Hypothalamus (tissue), 51 donors: ENCODE results near the gene UBE2Q1.
A peak's percentile ranks its signal among the peaks of the same experiment; 100 is the strongest.

Experiments used
- DNase-seq, 51 donors: peaks; one replicate each; lab custom pipeline; 2025; lab: John Stamatoyannopoulos, UW

The UBE2Q1 gene

DNA sequence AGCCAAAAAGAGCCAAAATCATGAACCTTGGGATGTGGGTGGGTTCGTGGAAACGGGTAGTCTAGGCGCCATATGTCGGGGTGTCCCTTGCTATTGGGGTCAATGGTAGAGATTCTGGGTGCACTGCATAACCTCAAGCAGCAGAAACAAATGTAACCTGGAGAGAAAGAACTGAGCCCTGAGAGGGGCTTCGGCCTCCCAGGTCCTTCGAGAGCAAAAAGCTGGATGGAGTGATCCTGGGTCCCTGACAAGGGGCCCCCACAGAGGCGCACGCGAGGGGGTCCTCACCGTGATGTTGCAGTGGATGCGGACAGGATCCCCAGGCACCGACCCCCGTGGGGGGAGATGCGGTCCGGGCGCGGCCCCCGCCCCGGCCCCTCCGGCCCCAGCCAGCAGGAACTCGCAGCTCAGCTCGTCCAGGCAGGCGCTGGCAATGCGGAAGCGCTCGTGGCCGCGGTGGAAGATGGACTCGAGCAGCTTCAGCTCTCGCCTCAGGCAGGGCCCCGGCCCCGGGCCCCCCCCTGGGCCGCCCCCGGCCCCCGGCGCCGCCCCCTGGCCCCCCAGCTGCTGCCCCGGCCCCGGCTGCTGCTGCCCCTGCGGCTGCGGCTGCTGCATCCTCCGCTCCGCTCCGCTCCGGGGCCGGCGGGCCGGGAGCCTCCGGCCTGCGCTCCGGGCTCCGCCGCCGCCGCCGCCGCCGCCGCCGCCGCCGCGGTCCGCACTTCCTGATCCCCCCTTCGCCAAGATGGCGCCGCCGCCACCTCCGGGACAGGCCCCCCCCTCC is at the start of gene UBE2Q1:
UBE2Q1 (minus strand) TSS at position 724 of the 781 bp plus-strand sequence; CDS start at position 615, 109 bp downstream.
- peak in 21 of 51 donors; percentile 8 to 61 (median 35) for DNase-seq

DNA sequence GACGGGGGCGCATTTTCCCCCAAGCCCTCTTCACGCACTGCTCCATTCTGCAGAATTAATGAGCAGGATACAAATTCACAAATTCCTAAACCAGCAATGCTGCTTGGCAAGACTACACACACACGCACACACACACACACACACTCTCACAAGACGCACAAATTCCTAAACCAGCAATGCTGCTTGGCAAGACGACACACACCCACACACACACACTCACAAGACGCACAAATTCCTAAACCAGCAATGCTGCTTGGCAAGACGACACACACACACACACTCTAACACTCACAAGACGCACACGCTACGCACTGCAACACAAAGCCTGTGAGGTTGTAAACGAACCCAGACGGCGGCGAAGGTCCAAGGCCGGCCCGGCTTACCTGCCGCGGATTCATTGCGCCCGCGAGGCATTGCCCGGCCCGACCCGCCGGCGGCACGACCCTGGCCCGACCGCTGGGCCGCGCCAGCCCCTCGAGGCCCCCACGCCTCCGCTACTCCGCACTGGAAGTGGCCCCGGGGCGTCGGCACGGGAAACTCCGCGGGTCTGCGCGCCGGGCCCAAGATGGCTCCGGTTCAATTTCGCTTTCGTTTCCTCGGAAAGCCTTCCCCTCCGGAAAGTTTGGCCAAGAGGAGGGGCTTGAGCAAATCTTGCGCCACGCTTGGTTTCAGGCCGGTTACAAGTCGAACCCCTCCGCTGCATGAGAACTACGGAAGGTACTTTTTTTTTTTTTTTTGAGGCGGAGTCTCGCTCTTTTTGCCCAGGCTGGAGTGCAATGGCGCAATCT is 49.3 kb upstream of the UBE2Q1 start, which contains the start of gene ADAR:
ADAR (minus strand) TSS at position 578 of the 788 bp plus-strand sequence; CDS start at position 398, 180 bp downstream.
- peak in 50 of 51 donors; percentile 11 to 85 (median 65) for DNase-seq

DNA sequence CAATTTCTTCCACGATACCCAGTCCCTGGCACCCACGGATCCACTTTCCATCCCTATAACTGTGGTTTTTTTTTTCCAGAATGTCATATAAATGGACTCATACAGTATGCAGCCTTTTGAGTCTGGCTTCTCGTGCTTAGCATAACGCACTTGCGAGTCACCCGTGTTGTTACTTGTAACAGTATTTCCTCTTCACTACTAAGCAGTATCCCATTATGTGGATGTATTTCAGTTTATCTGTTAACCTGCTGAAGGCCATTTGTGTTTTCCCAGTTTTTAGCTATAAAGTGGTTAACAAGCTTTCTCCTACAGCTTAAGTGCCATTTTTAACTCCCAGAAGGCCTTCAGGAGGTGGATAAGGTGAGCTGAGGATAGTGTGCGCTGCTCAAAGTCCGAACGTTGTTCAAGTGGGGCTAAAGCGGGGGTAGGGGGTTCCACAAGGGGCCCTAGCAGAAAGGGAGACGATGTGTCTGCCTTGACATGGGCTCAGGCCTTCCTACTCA is 48.7 kb upstream of the UBE2Q1 start:
- peak in 2 of 51 donors; percentile 16 to 36 for DNase-seq

DNA sequence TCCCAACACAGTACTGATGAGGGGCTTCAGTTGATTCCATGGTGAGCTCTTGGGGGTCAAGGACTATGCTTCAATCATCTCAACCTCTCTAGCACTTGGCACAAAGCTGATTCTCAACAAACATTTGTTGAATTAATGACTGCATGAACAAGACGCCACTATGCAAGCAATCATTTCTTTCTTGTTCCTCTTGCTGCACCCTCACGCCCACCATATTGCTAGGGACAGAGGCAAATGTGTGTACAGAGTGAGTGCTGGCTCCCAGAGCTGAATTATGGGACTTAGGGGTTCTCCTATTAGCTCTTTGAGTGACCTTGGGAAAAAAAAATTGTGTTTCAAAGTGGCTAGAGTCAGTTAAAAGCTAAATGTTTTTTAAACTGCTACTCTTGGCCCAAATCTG is 47.1 kb upstream of the UBE2Q1 start:
- no peak for DNase-seq

DNA sequence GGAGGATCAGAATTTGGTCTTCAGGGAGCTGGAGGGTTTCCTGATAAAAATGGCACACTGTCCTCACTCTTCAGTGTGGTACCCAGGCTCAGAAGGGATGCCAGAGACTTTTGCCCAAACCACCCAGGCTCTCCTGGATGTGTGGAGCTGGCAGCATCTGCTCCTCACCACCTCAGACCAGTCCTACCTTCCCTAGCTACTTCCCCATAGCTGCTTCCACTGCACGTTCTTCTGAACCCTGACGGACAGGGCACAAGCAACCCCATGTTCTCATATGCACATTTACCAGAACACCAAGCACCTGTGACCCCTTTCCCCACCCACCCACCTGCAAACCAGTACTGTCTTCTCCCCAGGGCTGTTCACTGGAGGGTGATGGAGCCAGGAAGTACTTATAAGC is 44.9 kb upstream of the UBE2Q1 start:
- DNase-seq: no peak

DNA sequence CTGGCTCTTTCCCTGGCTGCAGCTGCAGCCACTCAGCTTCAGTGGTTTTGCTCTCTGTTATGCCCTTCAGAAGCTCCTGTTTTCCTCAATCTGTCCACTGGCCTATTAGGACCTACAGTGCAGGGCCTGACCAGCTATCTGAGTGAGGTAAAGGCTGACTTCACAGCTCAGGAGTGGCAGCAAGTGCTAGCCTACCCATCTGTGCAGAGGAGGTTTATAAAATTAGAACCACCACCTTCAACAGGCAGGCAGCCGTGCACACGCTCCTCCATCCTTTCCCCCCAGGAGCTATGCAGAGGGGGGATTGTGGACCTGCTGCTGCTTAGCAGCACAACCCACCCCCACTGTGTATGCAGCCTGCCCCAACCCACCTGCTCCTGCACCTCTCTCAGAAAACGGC is 41.2 kb upstream of the UBE2Q1 start:
- peak in 4 of 51 donors; percentile 13 to 60 (median 34) for DNase-seq

DNA sequence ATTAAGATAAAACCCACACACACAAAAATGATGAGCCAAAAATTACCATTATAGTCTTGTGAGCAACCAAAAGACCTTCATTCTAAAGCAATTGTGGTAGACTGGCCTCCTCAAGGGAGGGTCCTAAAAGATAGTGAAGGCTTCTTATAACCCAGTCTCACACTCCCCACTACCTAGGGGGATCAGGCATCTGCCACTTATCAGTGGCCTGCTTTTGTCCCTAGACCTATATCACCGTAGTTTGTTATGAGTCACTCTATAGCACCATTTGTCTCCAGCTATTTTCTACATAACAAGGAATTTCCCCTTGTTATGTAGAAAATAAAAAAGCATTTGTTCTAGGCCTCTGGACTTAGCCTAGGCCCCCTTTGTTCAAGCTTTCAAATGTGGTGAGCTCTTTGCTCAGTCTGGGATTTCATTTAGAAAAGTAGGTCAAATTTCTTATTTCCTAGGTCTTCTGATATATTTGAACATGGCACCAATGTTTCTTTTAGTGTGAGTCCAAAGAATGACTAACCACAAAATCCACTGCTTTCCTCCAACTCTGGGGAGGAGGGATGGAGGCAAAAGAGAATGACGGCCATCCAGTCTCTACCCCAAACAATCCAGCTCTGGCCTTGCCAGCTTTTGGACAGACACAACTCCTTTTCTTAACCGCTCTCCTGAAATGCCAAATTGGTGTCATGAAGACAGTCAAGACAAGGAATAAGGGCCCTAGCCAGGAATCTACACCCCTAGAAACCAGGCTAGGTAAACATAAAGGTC is 40.6 kb upstream of the UBE2Q1 start:
- peak in 7 of 51 donors; percentile 3 to 60 (median 28) for DNase-seq

DNA sequence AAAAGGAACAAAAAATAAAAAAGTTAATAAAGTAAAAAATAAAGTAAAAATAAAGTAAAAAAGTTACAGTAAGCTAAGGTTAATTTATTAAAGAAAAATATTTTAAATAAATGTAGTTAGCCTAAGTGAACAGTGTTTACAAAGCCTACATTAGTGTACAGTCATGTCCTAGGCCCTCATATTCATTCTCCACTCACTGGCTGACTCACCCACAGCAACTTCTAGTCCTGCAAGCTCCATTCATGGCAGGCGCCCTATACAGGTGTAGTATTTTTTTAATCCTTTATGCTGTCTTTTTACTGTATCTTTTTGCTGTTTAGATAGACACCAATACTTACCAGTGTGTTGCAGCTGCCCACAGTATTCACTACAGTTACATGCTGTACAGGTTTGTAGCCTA is 37.2 kb upstream of the UBE2Q1 start:
- no peak for DNase-seq

DNA sequence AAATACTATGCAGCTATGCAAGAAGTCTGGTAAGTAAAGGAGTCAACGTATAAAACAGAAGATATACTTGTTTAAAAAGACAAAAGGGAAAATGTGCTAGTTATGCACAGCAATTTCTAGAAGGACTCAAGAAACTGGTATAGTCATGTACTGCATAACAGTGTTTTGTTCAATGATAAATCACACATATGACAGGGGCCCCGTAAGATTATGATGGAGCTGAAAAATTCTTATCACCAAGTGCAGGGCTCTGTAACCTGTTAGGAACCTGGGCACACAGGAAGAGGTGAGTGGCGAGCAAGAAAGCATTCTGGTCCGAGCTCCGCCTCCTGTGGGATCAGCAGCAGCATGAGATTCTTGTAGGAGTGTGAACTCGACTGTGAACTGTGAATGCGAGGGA is 36.3 kb upstream of the UBE2Q1 start:
- no peak for DNase-seq

DNA sequence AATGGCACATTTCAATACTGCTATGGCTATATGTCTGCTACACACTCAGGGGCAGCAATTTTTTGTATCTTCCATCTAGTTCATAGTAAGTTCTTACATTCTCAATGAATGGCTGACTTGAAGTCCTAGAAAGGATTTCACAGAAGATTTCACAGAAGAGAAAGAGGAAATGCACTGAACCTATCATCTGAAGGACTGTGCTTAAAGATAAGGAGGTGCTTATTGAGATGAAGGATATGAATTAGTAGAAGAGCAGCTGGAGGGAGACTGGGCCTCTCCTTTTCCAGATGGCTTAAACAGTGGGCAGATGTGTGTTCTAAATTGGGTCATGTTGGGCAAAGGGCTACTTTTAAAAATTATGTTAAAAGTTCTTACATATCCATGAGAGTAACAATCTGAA is 34.9 kb upstream of the UBE2Q1 start:
- DNase-seq: no peak

DNA sequence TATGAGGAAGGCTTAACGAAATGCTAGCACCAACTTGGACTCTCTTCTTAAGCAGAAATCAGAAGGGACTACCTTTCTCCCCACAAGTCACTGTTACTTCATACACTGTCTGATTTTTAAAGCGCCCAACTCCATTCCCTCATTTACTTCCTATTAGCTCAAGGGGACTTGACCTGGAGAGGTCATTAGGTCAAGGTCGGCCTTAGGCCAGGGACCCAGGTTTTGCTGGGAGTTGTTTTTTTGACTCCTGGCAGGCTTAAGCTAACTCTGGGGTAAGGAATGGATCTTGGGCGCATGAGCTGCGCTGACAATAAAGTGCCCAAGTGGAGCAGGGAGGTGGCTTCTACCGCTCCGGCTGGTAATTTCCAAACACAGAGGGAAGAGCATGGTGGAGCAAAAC is 32.7 kb upstream of the UBE2Q1 start:
- no peak for DNase-seq

DNA sequence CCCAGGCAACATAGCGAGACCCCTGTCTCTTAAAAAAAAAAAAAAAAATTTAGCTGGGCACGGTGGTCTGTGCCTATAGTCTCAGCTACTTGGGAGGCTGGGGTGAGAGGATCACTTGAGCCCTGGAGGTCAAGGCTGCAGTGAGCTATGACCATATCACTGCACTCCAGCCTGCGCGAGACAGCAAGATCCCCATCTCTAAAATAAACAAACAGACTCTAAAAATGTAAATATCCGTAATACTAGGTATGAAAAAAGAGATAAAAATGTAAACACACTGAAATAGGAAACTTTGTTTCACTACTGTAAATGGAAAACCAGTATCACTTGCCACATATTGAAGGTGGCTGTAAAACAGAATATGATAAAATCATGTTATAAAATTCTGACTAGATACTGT is 32.3 kb upstream of the UBE2Q1 start:
- DNase-seq: no peak

DNA sequence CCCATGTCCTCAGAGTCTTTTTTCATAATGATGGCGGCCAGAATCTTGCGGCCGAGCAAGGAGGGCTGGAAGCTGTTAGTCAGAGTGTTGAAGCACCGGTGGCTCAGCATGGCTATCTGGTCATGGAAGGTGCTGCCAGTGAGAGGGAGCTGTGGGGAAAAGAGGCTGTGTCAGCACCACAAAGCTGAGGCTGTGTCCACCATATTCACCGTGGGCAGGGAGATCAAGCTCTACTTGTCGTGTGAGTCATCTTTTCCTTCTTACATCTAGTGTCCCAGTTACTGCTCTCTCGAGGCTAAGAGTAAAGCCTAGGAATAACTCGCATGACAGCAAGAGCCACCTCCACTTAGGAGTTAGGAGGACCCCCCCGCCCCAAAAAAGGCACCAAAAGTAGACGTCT is 31.3 kb upstream of the UBE2Q1 start:
- DNase-seq: peak in 1 of 51 donors; percentile 34

DNA sequence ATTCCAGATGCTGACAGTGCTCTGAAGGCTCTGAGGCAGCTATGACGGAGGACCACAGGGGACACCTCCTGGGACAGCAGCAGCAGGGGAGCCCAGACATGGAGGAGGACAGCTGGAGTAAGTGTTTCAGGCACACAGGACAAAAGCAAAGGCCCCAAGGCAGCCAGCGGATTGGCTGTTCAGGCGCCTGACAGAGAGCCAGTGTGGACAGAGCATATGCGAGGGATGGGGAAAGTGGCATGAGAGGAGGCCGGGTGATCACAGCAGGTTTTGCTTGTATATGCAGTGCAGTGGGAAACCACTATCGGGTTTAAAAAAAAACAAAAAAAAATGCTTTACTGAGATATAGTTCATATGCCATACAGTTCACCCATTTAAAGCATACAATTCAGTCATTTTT is 28.2 kb upstream of the UBE2Q1 start:
- no peak for DNase-seq

DNA sequence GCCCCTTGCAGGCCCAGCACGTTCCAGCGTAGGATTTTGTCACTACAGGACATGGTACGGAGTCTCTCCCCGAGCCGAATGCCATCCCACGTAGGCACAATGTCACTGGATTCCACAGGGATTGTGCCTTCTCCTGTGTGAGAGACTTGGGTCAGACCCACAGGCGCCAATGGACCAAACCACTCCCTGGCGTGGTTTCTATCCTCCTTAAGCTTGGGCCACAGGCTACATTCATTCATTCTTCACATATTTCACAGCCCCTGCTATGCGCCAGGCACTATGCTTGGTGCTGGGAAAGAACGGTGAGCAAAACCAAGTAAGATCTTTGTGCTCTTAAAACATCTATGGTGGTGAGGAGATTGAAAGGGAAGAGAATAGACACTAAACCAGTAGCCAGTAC is 27.8 kb upstream of the UBE2Q1 start:
- DNase-seq: no peak

DNA sequence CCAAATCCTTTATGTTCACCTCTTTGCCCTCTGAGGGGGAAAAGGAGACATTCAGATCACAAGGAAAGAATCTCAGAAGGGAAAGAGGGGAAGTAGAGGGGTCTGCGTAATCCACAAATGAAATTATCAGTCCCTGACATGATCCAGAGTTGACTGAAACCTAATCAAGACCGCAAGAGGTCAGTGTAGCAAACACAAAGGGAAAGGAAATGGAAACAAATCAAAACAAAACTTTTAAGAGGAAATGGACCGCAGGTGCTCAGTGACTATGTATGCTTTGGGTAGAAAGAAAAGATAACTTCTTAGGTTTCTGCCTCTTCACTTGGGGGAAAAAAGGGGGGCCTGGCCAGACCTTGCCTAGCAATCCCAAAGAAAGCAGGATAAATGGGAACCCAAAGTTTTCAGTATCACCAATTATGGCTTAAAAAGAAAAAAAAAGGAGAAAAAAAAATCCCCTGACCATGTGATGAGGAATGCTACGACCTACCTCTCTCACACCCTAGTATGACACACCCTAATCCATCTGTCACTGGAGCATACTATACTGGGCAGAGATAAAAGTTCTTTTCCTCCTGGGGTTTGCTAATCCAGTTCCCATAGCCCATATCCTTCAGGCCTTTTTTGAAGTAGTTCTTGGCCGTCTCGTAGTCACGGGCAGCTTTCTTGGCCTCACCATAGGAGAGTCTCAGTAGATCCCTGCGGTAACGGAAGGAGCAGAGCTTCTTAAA is 26.0 kb upstream of the UBE2Q1 start:
- no peak for DNase-seq

DNA sequence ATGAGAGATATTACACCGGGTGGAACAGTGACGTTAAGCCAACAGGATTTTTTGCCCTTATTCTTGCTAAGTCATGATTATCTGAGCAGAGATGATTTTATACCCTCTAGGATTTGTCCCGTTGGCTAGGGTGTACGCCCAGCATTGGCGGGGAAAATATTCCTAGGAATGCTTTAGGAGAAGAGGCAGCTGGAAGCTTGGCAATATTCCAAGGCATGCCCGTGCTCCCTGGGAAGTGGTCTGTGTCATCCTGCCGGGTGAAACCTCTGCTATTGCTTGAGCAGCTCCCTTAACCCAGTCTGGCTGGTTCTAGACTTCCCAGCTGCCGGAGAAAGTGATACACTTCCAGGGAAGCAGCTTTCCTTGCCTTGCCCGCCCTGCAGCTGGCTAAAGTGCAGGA is 25.3 kb upstream of the UBE2Q1 start:
- DNase-seq: no peak

DNA sequence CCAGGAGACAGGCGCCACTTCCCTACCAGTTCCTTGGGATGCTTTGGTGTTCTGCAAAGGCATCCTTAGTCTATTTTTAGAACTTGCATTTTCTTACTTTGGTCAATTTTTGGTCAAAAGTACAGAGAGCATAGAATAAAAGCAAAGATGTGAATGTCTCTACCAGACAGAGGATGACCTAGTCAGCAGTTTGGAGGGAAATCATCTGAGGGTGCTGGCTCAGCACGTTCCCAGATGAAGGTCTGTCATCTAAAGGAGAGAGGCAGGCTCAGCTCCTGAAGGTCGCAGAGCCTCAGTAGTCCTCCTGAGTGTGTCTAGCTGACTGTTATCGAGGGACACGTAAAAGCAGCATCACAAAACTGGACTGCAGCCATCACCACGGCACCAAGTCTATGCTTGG is 24.4 kb upstream of the UBE2Q1 start:
- no peak for DNase-seq

DNA sequence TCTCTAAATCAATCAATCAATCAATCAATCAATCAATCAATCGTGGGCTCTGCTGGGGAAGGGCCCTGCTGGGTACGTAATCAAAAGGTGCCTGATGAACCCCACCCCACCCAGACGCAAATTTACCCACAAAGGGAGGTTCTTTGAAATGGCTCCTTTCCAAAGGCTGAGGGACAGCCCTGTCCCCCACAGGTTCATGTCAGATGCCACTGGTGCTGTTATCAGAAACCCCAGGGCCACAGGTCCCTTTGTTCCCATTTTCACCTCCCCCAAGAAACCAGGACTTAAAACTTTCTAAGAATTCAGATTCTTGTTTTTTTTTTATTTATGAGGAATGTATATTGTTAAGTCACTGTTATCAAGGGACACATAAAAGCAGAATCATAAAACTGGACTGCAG is 23.3 kb upstream of the UBE2Q1 start:
- DNase-seq: no peak

DNA sequence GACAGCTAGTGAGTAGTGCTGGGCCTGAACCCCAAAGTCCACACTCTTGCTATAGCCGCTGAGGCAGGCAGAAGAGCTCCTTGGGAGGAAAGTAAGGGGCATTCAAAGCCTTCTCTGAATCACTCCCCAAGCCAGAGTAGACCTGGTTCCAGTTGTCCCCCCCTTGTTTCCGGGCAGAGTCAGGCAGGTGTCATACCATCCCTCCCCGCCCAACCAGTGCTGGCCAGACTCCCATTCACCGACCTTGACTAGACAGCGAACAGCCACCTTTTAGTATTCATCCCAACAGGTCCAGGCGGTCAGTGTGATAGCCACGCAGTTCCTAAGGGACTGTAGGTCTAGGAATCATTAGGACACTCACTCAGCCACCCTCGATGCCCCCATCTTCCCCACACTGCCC is 20.9 kb upstream of the UBE2Q1 start:
- DNase-seq: no peak
